AG09309 (cell line): ENCODE measurements around the gene CNP.

Experiments used
- DNase-seq: peaks from one replicate; pipeline ENCODE4 v3.0.0-alpha.2; 2010; ENCODE audit warnings: low read depth
- H3K4me3 ChIP-seq: 2 replicates; pipeline ENCODE4 v1.5.1; 2011; ENCODE audit warnings: mild to moderate bottlenecking, low read depth, low read length, moderate library complexity; ENCODE audit not compliant: control insufficient read depth
- CTCF ChIP-seq: IDR thresholded peaks from 2 replicates; pipeline ENCODE4 v1.5.1; 2011; ENCODE audit warnings: mild to moderate bottlenecking, low read depth, low read length, inconsistent platforms; ENCODE audit not compliant: insufficient read depth, control insufficient read depth; ENCODE audit errors: missing control alignments

Gene CNP

GRCh38 chr17:41957869-41958439, 8.6 kb upstream of the CNP start:
- no peak overlapping the region for H3K4me3 ChIP-seq
- no peak for TF ChIP-seq CTCF
- DNase-seq, result no peak

GRCh38 chr17:41959030-41959335, 7.6 kb upstream of the CNP start:
- TF ChIP-seq CTCF, result no peak
- DNase-seq, result no peak
- H3K4me3 ChIP-seq, result no peak overlapping the region

- TF ChIP-seq CTCF, result peak; percentile 62
- H3K4me3 ChIP-seq, result no peak overlapping the region
- DNase-seq, result no peak
Observed at GRCh38 chr17:41959336-41960095, 7.1 kb upstream of the CNP start.

GRCh38 chr17:41962111-41962510, 4.5 kb upstream of the CNP start:
- DNase-seq, result no peak
- TF ChIP-seq CTCF, result no peak
- H3K4me3 ChIP-seq, result no peak overlapping the region

- no peak for DNase-seq
- TF ChIP-seq CTCF, result peak; percentile 90
- no peak overlapping the region for H3K4me3 ChIP-seq
Observed at GRCh38 chr17:41962768-41963434, 3.7 kb upstream of the CNP start.

- DNase-seq, result no peak
- no peak for TF ChIP-seq CTCF
- H3K4me3 ChIP-seq, result peak overlapping the region; percentile 55
Observed at GRCh38 chr17:41965694-41966462, 717 bp upstream of the CNP start.
